IPS DF 6.9 (cell line): ENCODE measurements around the gene RPL39L.
"Not testable (repeated sequence)": the region's sequence is repeated elsewhere in the genome, so short reads cannot be mapped to it uniquely, and the experiment has no call there.

ENCODE experiments used
- DNase-seq: peaks from one replicate; pipeline ENCODE4 v3.0.0-alpha.2; 2013; ENCODE audit warnings: low read depth, low spot score
- H3K27ac ChIP-seq: one replicate; pipeline ENCODE4 v1.5.1; 2013; ENCODE audit warnings: low read length, control low read depth
- H3K27me3 ChIP-seq: 2 replicates; pipeline ENCODE4 v1.6.1; 2013; ENCODE audit warnings: mild to moderate bottlenecking, low read length; ENCODE audit not compliant: control insufficient read depth, insufficient read depth
- H3K36me3 ChIP-seq: 2 replicates; pipeline ENCODE4 v1.6.1; 2013; ENCODE audit warnings: low read length; ENCODE audit not compliant: control insufficient read depth, insufficient read depth
- H3K4me1 ChIP-seq: 2 replicates; pipeline ENCODE4 v1.6.1; 2013; ENCODE audit warnings: low read length; ENCODE audit not compliant: control insufficient read depth, insufficient read depth
- H3K4me3 ChIP-seq: 2 replicates; pipeline ENCODE4 v1.5.1; 2013; ENCODE audit warnings: mild to moderate bottlenecking, low read length
- H3K9me3 ChIP-seq: 2 replicates; pipeline ENCODE4 v1.6.1; 2013; ENCODE audit warnings: low read length, inconsistent platforms; ENCODE audit not compliant: control insufficient read depth, insufficient read depth
- WGBS: extraction: QIAGEN DNeasy Blood & Tissue Kit; methylation state at CpG from one replicate; pipeline ENCODE4 v1.1.7; 2013; ENCODE audit warnings: mixed read lengths, missing lambda C conversion rate; ENCODE audit not compliant: insufficient read length, insufficient coverage; 5-methylcytosine and 5-hydroxymethylcytosine counted together

Gene RPL39L

GRCh38 chr3:187139126-187139894 is at the start of gene RPL39L:
Gene RPL39L, minus strand, starts transcription at chr3:187139496. Its CDS starts 18,196 bp downstream, at chr3:187121300.
- no peaks in the 10 kb centered on the region for H3K4me1 ChIP-seq
- H3K27me3 ChIP-seq, result no peaks in the 10 kb centered on the region
- no peaks in the 10 kb centered on the region for H3K9me3 ChIP-seq
- H3K27ac ChIP-seq, result no peak within 1 kb of the TSS
- no CpG with 5 or more reads among the region's 69 CpGs for WGBS
- peak within 1 kb of the TSS; percentile 69; the same call in 1 of the 2 replicates for H3K4me3 ChIP-seq
- no peaks in the 10 kb centered on the region for H3K36me3 ChIP-seq
- DNase-seq, result peak; percentile 87

GRCh38 chr3:187188931-187189330 is 49.6 kb upstream of the RPL39L start:
- no CpG with 5 or more reads among the region's 2 CpGs for WGBS
- no peak overlapping the region for H3K4me3 ChIP-seq
- H3K4me1 ChIP-seq, result peaks cover 9% of the 10 kb centered on the region
- H3K27me3 ChIP-seq, result no peaks in the 10 kb centered on the region
- H3K9me3 ChIP-seq, result no peaks in the 10 kb centered on the region
- no peak overlapping the region for H3K27ac ChIP-seq
- no peak for DNase-seq
- no peaks in the 10 kb centered on the region for H3K36me3 ChIP-seq

GRCh38 chr3:187186801-187187421 is 47.6 kb upstream of the RPL39L start:
- peaks cover 13% of the 10 kb centered on the region for H3K4me1 ChIP-seq
- DNase-seq, result no peak
- no peaks in the 10 kb centered on the region for H3K36me3 ChIP-seq
- H3K9me3 ChIP-seq, result no peaks in the 10 kb centered on the region
- WGBS, result no CpG with 5 or more reads among the region's 5 CpGs
- H3K27ac ChIP-seq, result no peak overlapping the region
- no peak overlapping the region for H3K4me3 ChIP-seq
- no peaks in the 10 kb centered on the region for H3K27me3 ChIP-seq

GRCh38 chr3:187186375-187186774 is 47.1 kb upstream of the RPL39L start:
- WGBS, result no CpG with 5 or more reads among the region's 2 CpGs
- Histone ChIP-seq H3K9me3 (no peaks in the 10 kb centered on the region), H3K36me3 (no peaks in the 10 kb centered on the region), H3K27me3 (no peaks in the 10 kb centered on the region), H3K4me1 (peaks cover 16% of the 10 kb centered on the region), H3K27ac (no peak overlapping the region), H3K4me3 (no peak overlapping the region)
- no peak for DNase-seq

GRCh38 chr3:187185759-187186158 is 46.5 kb upstream of the RPL39L start:
- DNase-seq, result peak; percentile 84
- Histone ChIP-seq H3K4me1 (peaks cover 18% of the 10 kb centered on the region), H3K9me3 (no peaks in the 10 kb centered on the region)

GRCh38 chr3:187183903-187184302 is 44.6 kb upstream of the RPL39L start:
- Histone ChIP-seq H3K4me3 (no peak overlapping the region), H3K27ac (no peak overlapping the region)

More at GRCh38 chr3:187185759-187186158, 46.5 kb upstream of the RPL39L start:
- peak overlapping the region; percentile 81 for H3K27ac ChIP-seq
- WGBS, result no CpG with 5 or more reads among the region's 4 CpGs
- H3K4me3 ChIP-seq, result peak overlapping the region; percentile 18; the same call in 1 of the 2 replicates
- H3K36me3 ChIP-seq, result no peaks in the 10 kb centered on the region
- no peaks in the 10 kb centered on the region for H3K27me3 ChIP-seq

GRCh38 chr3:187183210-187183862 is 44.0 kb upstream of the RPL39L start:
- no peak for DNase-seq
- Histone ChIP-seq H3K27me3 (no peaks in the 10 kb centered on the region), H3K36me3 (no peaks in the 10 kb centered on the region), H3K9me3 (no peaks in the 10 kb centered on the region), H3K27ac (no peak overlapping the region), H3K4me3 (no peak overlapping the region), H3K4me1 (peaks cover 18% of the 10 kb centered on the region)
- WGBS, result no CpG with 5 or more reads among the region's 7 CpGs

More at GRCh38 chr3:187183903-187184302, 44.6 kb upstream of the RPL39L start:
- no peak for DNase-seq
- no peaks in the 10 kb centered on the region for H3K9me3 ChIP-seq
- no CpG with 5 or more reads among the region's 6 CpGs for WGBS
- H3K27me3 ChIP-seq, result no peaks in the 10 kb centered on the region
- peaks cover 18% of the 10 kb centered on the region for H3K4me1 ChIP-seq
- H3K36me3 ChIP-seq, result no peaks in the 10 kb centered on the region

GRCh38 chr3:187181454-187182170 is 42.3 kb upstream of the RPL39L start:
- no peaks in the 10 kb centered on the region for H3K27me3 ChIP-seq
- no peak overlapping the region for H3K4me3 ChIP-seq
- DNase-seq, result no peak
- H3K9me3 ChIP-seq, result no peaks in the 10 kb centered on the region
- peaks cover 12% of the 10 kb centered on the region; the same call in 1 of the 2 replicates for H3K4me1 ChIP-seq
- peak overlapping the region; percentile 41 for H3K27ac ChIP-seq
- H3K36me3 ChIP-seq, result no peaks in the 10 kb centered on the region
- no CpG with 5 or more reads among the region's 7 CpGs for whole genome bisulfite sequencing

- WGBS, result no CpG with 5 or more reads among the region's 2 CpGs
- Histone ChIP-seq H3K27me3 (no peaks in the 10 kb centered on the region), H3K27ac (no peak overlapping the region), H3K4me1 (no peaks in the 10 kb centered on the region; the same call in 1 of the 2 replicates), H3K9me3 (no peaks in the 10 kb centered on the region), H3K36me3 (peaks cover 10% of the 10 kb centered on the region; the same call in 1 of the 2 replicates), H3K4me3 (no peak overlapping the region)
- DNase-seq, result no peak
These were observed 33.6 kb upstream of the RPL39L start for GRCh38 chr3:187172929-187173328.

GRCh38 chr3:187170911-187171310 is 31.6 kb upstream of the RPL39L start:
- not testable (repeated sequence) for H3K27me3 ChIP-seq, H3K4me3 ChIP-seq, H3K27ac ChIP-seq, H3K9me3 ChIP-seq, H3K4me1 ChIP-seq, DNase-seq
- no CpG with 5 or more reads among the region's 5 CpGs for WGBS
- peaks cover 10% of the 10 kb centered on the region; the same call in 1 of the 2 replicates for H3K36me3 ChIP-seq
